Measurements from ENCODE around the gene WDR35. TPM values are rescaled to one million over a fixed set of nuclear protein-coding genes. Genes with fewer than 3 reads are reported as not detected.

WDR35 gene
- total and polyA plus RNA-seq, 10 of the 15 experiments (the other 5 are each of a cell fraction or from before 2014, with no cell fraction given) = 3.0 to 9.3 (median 6.3) TPM

GRCh38 chr2:19929226-19929625 is 60.7 kb downstream of the WDR35 start:
- in situ Hi-C loops (cut with MboI) = no loop called here
- BruUV-seq (replicated peaks) = no TSS peak
- SMC1A ChIA-PET (ENCODE audit: uncharacterized antibody, unreplicated experiment) = no interaction called here
- no peaks in the 10 kb centered on the region for H3K79me2 ChIP-seq (ENCODE audit: control insufficient read depth, insufficient read depth, low read length)
- H3K27me3 ChIP-seq (replicated peaks in 1 of 2; ENCODE audit: control insufficient read depth in 2 of 2, insufficient read depth in 2 of 2, low read length in 1 of 2) = no peaks in the 10 kb centered on the region
- FAIRE-seq (no peak), ATAC-seq (no peak), DNase-seq (ENCODE audit: low read depth, low spot score) (no peak)
- H3K9ac ChIP-seq (ENCODE audit: control insufficient read depth, insufficient read depth, low read length) = no peak overlapping the region
- no peak overlapping the region for H3K27ac ChIP-seq (ENCODE audit: control insufficient read depth, insufficient read depth)
- H3K9me3 ChIP-seq (replicated peaks; ENCODE audit: control insufficient read depth, insufficient read depth, low read length) = peaks cover 6% of the 10 kb centered on the region; the same call in 2 of the 3 replicates
- H3K36me3 ChIP-seq (ENCODE audit: control insufficient read depth in 2 of 2, insufficient read depth in 2 of 2, low read length in 1 of 2) = peaks cover 0 to 10% of the 10 kb centered on the region in 2 experiments; a peak in 1 of 4 replicates
- H3K4me1 ChIP-seq (ENCODE audit: control insufficient read depth, insufficient read depth, low read length) = no peaks in the 10 kb centered on the region
- intact Hi-C loops (cut with micrococcal nuclease; ENCODE audit: unreplicated experiment) = no loop called here
- POLR2A ChIA-PET = no interaction called here
- H4K20me1 ChIP-seq (ENCODE audit: control insufficient read depth, insufficient read depth) = no peaks in the 10 kb centered on the region
- CTCF ChIA-PET = no interaction called here
- RAD21 ChIA-PET (ENCODE audit: unreplicated experiment) = no interaction called here
- H3K4me2 ChIP-seq (ENCODE audit: control insufficient read depth, insufficient read depth) = no peak overlapping the region
- no peak overlapping the region for H2AFZ ChIP-seq (ENCODE audit: control insufficient read depth, low read depth, low read length)
- no peak overlapping the region for H3K4me3 ChIP-seq
- TF ChIP-seq RELB (IDR thresholded peaks at IDR 0.05; ENCODE audit: low read depth) (no peak), PBX3 (IDR thresholded peaks at IDR 0.05; ENCODE audit: insufficient replicate concordance, low read depth, low read length) (no peak), IRF5 (IDR thresholded peaks at IDR 0.05; ENCODE audit: borderline replicate concordance) (no peak), YBX1 (IDR thresholded peaks at IDR 0.05) (no peak), FOS (IDR thresholded peaks at IDR 0.05; ENCODE audit: borderline replicate concordance, extremely low read depth, insufficient read length) (no peak), ATF3 (IDR thresholded peaks at IDR 0.05; ENCODE audit: borderline replicate concordance, extremely low read depth, low read depth, low read length) (no peak), POLR2A (IDR thresholded peaks at IDR 0.05; ENCODE audit: low read depth, low read length) (no peak), BHLHE40 (IDR thresholded peaks at IDR 0.05; ENCODE audit: borderline replicate concordance in 1 of 2, low read depth in 2 of 2, low read length in 1 of 2) (no peak), SMAD5 (IDR thresholded peaks at IDR 0.05; ENCODE audit: low read depth) (no peak), MEF2B (IDR thresholded peaks at IDR 0.05; ENCODE audit: partially characterized antibody, poor library complexity, severe bottlenecking) (no peak), FOXM1 (IDR thresholded peaks at IDR 0.05; ENCODE audit: low read depth, low read length) (no peak), ZNF24 (IDR thresholded peaks at IDR 0.05) (no peak), RELA (IDR thresholded peaks at IDR 0.05; ENCODE audit: borderline replicate concordance, partially characterized antibody) (no peak), HSF1 (IDR thresholded peaks at IDR 0.05; ENCODE audit: low read depth, low read length) (no peak), ETV6 (conservative IDR thresholded peaks at IDR 0.05 in 1 of 2, IDR thresholded peaks at IDR 0.05 in 1 of 2; ENCODE audit: borderline replicate concordance in 1 of 2, low read depth in 1 of 2) (no peak), JUND (IDR thresholded peaks at IDR 0.05; ENCODE audit: low read depth, low read length) (no peak)

All from GM12878 (cell line).